HL-60/S4 treated with phorbol 12-myristate 13-acetate at 8.2 ng/mL for 4 days and 3 days (cell line): ENCODE data around the gene TBC1D16.

ENCODE experiments used
- in situ Hi-C: fragments of 300-500 bp; cut with MboI; formaldehyde crosslinking; loops from 2 replicates; pipeline ENCODE4 v1.15.0; 2022; ENCODE audit warnings: low sequenced_read_pairs

TBC1D16 gene

DNA sequence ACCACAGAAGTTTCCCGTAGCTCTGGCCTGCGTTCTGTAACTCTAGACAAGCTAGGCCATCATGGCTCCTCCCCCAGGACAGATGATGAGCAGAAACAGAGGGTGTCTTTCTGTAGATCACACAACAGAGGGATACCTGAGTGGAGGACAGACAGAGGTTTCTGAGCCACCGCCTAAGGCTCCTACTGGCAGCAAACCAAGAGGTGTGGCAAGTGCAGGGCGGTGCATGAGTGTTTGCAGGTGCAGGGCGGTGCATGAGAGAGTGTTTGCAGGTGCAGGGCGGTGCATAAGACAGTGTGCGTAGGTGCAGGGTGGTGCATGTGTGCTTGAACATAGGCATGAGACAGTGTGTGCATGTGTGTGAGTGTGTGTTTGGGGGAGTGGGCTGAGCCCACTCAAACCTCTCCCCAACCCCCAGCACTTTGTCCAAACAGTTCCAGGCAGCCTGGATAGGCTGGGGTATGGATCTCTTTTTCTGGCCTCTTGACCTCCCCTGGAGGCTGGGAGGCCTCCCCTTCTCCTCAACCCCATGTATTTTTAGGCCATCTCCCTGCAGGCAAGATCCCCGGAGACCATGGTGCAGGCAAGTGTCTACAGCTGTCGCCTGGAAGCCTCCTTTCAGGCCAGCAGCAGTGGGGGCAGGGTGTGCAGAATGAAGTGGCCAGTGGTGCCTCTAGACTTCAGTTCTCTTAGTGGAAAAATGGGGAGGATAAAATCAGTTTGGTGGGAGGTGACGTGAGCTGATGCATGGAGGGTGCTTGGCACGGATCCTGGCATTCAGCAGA, 143.0 kb downstream of the TBC1D16 start:
- in situ Hi-C loops: no loop called here

DNA sequence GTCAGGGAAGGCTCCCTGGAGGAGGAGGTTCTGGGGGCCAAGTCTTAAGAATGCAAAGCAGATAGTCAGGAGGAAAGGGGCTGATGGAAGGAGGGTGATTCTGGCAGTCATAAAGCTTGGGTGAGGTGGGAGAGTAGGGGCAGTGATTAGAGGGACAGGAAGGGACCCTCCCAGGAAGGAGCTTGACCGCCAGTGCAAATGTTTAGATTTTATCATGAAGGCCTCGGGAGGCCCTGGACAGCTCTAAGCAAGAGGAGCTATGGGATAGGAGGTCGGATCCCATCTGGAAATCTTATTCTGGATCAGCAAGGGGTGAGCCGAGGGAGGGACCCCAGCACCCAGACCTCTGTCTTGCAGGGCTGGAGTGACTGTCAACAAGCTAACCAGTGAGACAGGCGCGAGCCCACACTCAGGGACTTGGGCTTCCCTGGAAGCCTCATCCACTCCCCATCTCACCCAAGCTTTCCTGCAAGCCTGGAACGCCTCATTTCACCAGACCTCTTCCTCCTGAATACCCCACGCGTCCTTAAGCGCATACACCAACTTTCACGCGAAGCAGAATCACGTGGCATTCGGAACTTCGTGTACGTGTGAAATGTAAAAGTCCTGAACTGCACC, 144.4 kb downstream of the TBC1D16 start:
- in situ Hi-C loops: no loop called here

GRCh38 chr17:79890706-79891105, 145.0 kb downstream of the TBC1D16 start:
- in situ Hi-C loops: no loop called here

GRCh38 chr17:79888811-79889634, 146.6 kb downstream of the TBC1D16 start:
- in situ Hi-C loops: no loop called here

DNA sequence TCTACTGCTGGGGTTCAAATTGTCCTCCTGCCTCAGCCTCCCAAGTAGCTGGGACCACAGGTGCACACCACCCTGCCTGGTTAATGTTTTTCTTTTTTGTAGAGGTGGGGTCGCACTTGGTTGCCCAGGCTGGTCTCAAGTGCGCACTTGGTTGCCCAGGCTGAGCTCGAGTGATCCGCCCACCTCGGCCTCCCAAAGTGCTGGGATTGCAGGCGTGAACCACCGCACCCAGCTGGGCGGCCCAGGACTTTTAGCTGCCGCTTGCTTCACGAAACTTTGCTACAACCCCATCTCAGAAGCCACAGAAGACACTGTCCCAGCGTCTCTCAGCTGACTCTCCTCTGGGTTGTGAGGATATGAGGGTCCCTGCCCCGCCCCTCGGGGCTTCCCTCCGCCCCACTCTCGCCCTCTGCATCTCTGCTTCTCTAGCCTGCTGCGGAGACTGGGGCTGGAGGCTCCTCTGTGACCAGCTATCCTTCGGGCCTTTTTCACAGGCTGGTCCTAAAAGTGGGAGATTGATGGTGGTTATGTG, 147.6 kb downstream of the TBC1D16 start:
- in situ Hi-C loops: no loop called here

DNA sequence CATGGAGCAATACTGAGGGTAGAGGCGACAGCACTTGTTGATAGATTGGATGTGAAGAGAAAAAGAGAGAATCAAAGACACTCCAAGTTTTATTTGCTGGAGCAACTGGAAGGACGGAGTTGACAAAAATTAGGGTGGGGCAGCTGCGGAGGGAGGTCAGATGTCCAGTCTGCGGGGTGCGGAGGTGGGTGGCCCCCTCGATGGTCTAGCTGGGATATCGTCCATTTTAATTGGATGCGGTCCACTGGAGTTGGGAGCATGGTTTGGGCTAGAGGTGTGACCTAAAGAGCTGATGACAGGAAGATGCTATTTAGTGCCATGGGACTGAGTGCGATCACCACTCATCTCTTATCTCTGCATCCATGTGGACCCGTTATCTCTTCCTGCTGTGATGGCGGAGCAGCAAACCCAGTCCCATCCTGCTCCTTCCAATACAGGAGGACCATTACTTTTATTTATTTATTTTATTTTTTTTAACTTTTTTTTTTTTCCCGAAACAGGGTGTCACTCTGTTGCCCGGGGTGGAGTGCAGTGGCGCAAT, 148.2 kb downstream of the TBC1D16 start:
- in situ Hi-C loops: no loop called here

GRCh38 chr17:79883202-79883601, 152.5 kb downstream of the TBC1D16 start:
- in situ Hi-C loops: no loop called here
